Stomach (tissue), 9 donors: Measurements from ENCODE around the gene TRIM38. TPM values are rescaled to one million over a fixed set of nuclear protein-coding genes. Genes with fewer than 3 reads are reported as not detected.
"Not testable (repeated sequence)": the region's sequence is repeated elsewhere in the genome, so short reads cannot be mapped to it uniquely, and the experiment has no call there.

Experiments
- DNase-seq, 2 donors: peaks; one replicate each; pipeline versions ENCODE4 v3.0.0 to v3.0.0-alpha.2; 2013 to 2019
- H3K27ac ChIP-seq, 5 donors: fragments of 200-600 bp in 4 of 5; sonication (generic) in 4 of 5; one replicate each; pipeline ENCODE4 v1.5.1; 2013 to 2019; ENCODE audit warnings: mild to moderate bottlenecking in 1 of 5, moderate library complexity in 1 of 5
- H3K27me3 ChIP-seq, 3 donors: fragments of 200-600 bp; sonication (generic); one replicate each; pipeline ENCODE4 v1.5.1; 2017 to 2019; ENCODE audit warnings: mixed run types in 1 of 3
- H3K36me3 ChIP-seq, 4 donors: fragments of 200-600 bp; sonication (generic); 1 replicate in 3 of 4; 2 replicates in 1 of 4; pipeline ENCODE4 v1.5.1; 2016 to 2019
- H3K4me1 ChIP-seq, 4 donors: fragments of 200-600 bp; sonication (generic); one replicate each; pipeline ENCODE4 v1.5.1; 2016 to 2019
- H3K4me3 ChIP-seq, 4 donors: fragments of 200-600 bp; sonication (generic) in 3 of 4; one replicate each; pipeline ENCODE4 v1.5.1; 2016 to 2019; ENCODE audit warnings: mild to moderate bottlenecking in 1 of 4
- H3K9me3 ChIP-seq, 4 donors: fragments of 200-600 bp; sonication (generic); one replicate each; pipeline ENCODE4 v1.5.1; 2016 to 2019
- EP300 ChIP-seq: sonication (generic); formaldehyde crosslinking; IDR thresholded peaks from one replicate; pipeline ENCODE4 v1.6.1; 2017; ENCODE audit warnings: antibody characterized with exemption
- POLR2A ChIP-seq, 4 donors: fragments of 450-650 bp; IDR thresholded peaks; one replicate each; pipeline ENCODE4 v1.6.1; 2016; ENCODE audit warnings: antibody characterized with exemption in 4 of 4, control low read depth in 2 of 4, mild to moderate bottlenecking in 1 of 4, moderate library complexity in 1 of 4
- POLR2AphosphoS5 ChIP-seq, 3 donors: sonication (generic); formaldehyde crosslinking; IDR thresholded peaks; one replicate each; pipeline ENCODE4 v1.6.1; 2016; ENCODE audit warnings: antibody characterized with exemption in 3 of 3
- WGBS, 5 donors: extraction: QIAGEN DNeasy Blood & Tissue Kit in 3 of 5; methylation state at CpG; one replicate each; pipeline versions ENCODE4 v1.1.5 to v1.1.7; 2013 to 2018; 5-methylcytosine and 5-hydroxymethylcytosine counted together
- intact Hi-C: fragments of 100-400 bp; cut with DNase I; formaldehyde crosslinking; loops from one replicate; pipeline ENCODE4 v1.15.1; 2023; ENCODE audit warnings: low total_unique reads
- polyA plus RNA-seq, 3 donors: library from polyadenylated mRNA; stranded (reverse); fragments of 200-250 nt; gene quantifications; one replicate each; pipeline ENCODE4 v1.2.3, GENCODE V29; 2013
- total RNA-seq, 5 donors: library from RNA; depleted of rRNA; stranded (reverse); fragments of >200 nt; gene quantifications; one replicate each; pipeline versions ENCODE4 v1.1.0 to v1.2.3, GENCODE V29; 2014 to 2016
- TF ChIP-seq, protein P1 (sequence below), 7 experiments: fragments of 450-650 bp in 4 of 7; fragments of 200-600 bp in 3 of 7; sonication (generic) in 3 of 7; IDR thresholded peaks; one replicate each; pipeline ENCODE4 v1.5.1; 2016 to 2019; ENCODE audit warnings: antibody characterized with exemption in 7 of 7, control low read depth in 2 of 7, mild to moderate bottlenecking in 1 of 7
- donor health status: healthy with polysubstance abuse.
- donor health status: Bipolar disorder and iron deficiency.
- donor health status: healthy.

The TRIM38 gene
- total and polyA plus RNA-seq, 8 donors = 3.7 to 11.3 (median 6.0) TPM

DNA sequence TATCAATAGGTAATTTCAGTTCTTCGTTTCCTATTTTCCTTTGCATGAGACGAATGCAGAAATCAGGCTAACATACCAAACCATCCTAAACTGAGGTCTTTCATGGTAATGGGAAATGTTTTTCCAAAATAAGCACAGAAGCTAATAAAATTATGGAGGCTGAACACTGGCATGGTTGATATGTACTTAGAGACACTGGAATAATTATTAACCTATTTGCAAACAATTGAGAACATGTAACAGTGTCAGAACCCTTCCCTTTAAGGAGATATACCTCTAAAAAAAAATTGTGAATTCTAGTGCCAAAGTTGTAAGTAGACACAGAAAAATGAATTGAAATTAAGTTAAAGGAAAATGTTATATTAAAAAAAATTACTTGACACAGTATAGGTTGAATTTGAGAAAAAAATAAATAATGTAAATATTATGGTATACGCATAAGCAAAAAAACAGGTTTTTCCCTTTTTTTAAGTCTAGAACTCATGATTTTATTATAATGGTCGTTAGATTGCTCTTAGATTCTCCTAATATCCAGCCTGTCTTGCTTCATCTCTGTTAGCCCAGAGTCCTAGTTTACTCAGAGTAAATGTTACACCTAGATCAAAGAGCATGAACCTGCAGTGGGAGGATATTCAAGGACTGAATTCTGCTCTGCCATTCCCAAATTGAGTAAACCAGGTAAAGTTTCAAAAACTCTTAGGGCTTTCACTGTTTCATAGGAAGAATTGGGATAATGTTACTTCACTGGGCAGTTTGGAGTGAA is 33.9 kb upstream of the TRIM38 start:
- Histone ChIP-seq H3K4me3 (no peak overlapping the region), H3K9me3 (no peaks in the 10 kb centered on the region), H3K36me3 (no peaks in the 10 kb centered on the region), H3K27me3 (no peaks in the 10 kb centered on the region), H3K4me1 (peaks cover 0 to 13% (median 0%) of the 10 kb centered on the region in 4 donors), H3K27ac (no peak overlapping the region)
- WGBS, 5 donors = 76 to 81% (median 79%) methylated on average over 4 of the region's 4 CpGs
- no peak for DNase-seq
- TF ChIP-seq EP300 = no peak
- intact Hi-C loops = no loop called here

DNA sequence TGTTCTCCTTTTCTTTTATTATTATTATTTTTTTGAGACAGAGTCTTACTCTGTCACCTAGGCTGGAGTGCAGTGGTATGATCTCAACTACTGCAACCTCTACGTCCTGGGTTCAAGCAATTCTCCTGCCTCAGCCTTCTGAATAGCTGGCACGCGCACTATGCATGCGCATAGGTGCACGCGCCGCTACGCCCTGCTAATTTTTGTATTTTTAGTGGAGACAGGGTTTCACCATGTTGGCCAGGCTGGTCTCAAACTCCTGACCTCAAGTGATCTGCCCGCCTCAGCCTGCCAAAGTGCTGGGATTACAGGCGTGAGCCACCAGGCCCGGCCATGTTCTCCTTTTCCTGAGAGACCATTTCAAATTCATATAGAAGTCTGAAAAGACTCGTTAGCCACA is 32.8 kb upstream of the TRIM38 start:
- DNase-seq, H3K27me3 ChIP-seq, H3K4me3 ChIP-seq, intact Hi-C loops, H3K36me3 ChIP-seq, H3K9me3 ChIP-seq, H3K27ac ChIP-seq: not testable (repeated sequence)
- H3K4me1 ChIP-seq = peaks cover 0 to 13% (median 0%) of the 10 kb centered on the region in 4 donors
- WGBS, 5 donors = 89 to 98% (median 94%) methylated on average over 12 of the region's 12 CpGs

DNA sequence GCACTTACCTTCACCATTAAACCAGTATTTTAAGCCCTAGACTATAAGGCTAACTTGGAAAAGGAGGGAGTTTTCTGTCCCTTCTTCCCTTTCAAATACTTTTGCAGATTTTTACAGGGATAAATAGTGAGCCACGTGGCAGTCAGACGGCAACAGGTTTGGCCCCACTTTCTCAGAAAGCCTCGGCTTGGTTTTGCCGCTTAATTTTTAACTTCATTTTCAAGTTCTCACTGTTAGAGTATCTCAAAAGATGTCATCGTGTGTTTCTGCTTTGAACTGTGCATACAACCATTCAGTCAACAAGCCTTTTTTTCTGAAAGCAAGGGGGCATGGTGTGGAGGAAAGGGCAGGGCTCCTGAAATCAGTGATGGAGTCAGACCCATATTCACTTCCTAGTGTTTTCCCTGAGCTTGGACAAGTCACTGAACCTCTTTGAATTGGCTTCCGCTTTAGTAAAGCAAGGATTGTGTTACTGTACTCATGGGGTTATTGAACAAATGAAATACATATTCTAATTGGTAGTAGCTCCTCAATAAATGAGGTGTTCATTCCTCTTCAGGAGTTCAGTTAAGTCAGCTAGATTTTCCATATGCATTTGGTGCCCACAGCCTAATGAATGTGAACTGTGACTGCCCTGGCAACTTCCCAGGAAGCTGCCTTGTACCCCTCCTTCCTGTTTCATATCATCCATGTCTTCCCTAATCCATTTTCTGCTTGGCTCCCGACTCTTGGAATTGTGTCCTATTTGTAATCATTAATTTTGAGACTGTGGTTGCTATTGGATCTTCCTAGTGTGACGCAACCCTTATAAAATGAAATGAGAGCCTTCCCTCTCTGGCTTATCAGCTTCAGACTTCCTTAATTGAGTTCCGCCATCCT is 31.8 kb upstream of the TRIM38 start, which contains the start of gene SLC17A2:
Gene SLC17A2 (minus strand): TSS at position 160 of the 879 bp plus-strand sequence. CDS start 4,895 bp downstream, outside the sequence.
- Histone ChIP-seq H3K27ac (no peak within 1 kb of the TSS), H3K4me1 (peaks cover 0 to 13% (median 0%) of the 10 kb centered on the region in 4 donors), H3K9me3 (no peaks in the 10 kb centered on the region), H3K4me3 (no peak within 1 kb of the TSS), H3K27me3 (no peaks in the 10 kb centered on the region), H3K36me3 (no peaks in the 10 kb centered on the region)
- WGBS, 5 donors = 80 to 91% (median 85%) methylated on average over 9 of the region's 9 CpGs
- TF ChIP-seq EP300 = no peak
- TF ChIP-seq POLR2A (IDR thresholded peaks at IDR 0.05) = no peak
- TF ChIP-seq, protein P1, sequence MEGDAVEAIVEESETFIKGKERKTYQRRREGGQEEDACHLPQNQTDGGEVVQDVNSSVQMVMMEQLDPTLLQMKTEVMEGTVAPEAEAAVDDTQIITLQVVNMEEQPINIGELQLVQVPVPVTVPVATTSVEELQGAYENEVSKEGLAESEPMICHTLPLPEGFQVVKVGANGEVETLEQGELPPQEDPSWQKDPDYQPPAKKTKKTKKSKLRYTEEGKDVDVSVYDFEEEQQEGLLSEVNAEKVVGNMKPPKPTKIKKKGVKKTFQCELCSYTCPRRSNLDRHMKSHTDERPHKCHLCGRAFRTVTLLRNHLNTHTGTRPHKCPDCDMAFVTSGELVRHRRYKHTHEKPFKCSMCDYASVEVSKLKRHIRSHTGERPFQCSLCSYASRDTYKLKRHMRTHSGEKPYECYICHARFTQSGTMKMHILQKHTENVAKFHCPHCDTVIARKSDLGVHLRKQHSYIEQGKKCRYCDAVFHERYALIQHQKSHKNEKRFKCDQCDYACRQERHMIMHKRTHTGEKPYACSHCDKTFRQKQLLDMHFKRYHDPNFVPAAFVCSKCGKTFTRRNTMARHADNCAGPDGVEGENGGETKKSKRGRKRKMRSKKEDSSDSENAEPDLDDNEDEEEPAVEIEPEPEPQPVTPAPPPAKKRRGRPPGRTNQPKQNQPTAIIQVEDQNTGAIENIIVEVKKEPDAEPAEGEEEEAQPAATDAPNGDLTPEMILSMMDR (IDR thresholded peaks at IDR 0.05) = no peak
- TF ChIP-seq POLR2AphosphoS5 (IDR thresholded peaks at IDR 0.05) = no peak
- no peak for DNase-seq
- intact Hi-C loops = no loop called here

DNA sequence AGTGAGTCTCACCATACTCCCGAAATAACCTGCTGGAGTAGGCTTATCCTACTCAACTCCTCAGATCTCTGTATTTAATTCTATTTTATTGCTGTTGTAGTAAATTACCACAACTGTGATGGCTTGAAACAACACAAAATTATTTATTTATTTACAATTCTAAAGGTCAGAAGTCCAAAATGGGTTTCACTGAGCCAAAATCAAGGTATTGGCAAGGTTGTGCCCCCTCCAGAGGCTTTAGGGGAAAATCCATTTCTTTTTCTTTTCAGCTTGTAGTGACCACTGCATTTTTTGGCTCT is 31.2 kb upstream of the TRIM38 start:
- peaks cover 0 to 13% (median 0%) of the 10 kb centered on the region in 4 donors for H3K4me1 ChIP-seq
- no peaks in the 10 kb centered on the region for H3K9me3 ChIP-seq
- no peaks in the 10 kb centered on the region for H3K36me3 ChIP-seq
- intact Hi-C loops = no loop called here
- no peaks in the 10 kb centered on the region for H3K27me3 ChIP-seq
- no peak overlapping the region for H3K27ac ChIP-seq
- TF ChIP-seq EP300 (no peak), POLR2AphosphoS5 (IDR thresholded peaks at IDR 0.05) (no peak)
- TF ChIP-seq, protein P1 (IDR thresholded peaks at IDR 0.05) = no peak
- no peak for DNase-seq
- no peak overlapping the region for H3K4me3 ChIP-seq
- 60 to 88% (median 76%) methylated on average over 1 of the region's 1 CpG for WGBS, 5 donors

DNA sequence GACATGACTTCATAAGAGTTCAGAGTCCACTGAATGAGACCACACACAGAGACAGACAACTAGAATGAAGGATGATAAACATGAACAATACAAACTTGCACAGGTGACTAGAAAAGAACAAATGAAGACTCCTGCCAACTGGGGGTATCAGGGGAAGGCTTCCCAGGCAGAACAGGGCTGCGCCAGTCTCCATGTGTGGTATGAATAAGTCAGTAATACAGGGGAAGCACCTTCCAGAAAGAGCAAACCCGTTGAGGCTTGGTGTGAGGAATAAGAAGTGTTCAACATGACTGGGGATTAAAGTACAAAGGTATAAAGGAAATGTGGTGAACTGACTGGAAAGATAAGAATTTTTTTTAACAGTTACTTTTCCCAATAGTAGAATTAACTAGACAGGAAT is 28.4 kb upstream of the TRIM38 start:
- TF ChIP-seq POLR2A (IDR thresholded peaks at IDR 0.05) (no peak), POLR2AphosphoS5 (IDR thresholded peaks at IDR 0.05) (no peak), EP300 (no peak)
- TF ChIP-seq, protein P1 (IDR thresholded peaks at IDR 0.05) = no peak
- no peaks in the 10 kb centered on the region for H3K36me3 ChIP-seq
- WGBS, 5 donors = 53 to 73% (median 60%) methylated on average over 2 of the region's 2 CpGs
- no peak overlapping the region for H3K4me3 ChIP-seq
- DNase-seq = no peak
- no peaks in the 10 kb centered on the region for H3K9me3 ChIP-seq
- H3K4me1 ChIP-seq = no peaks in the 10 kb centered on the region
- no peaks in the 10 kb centered on the region for H3K27me3 ChIP-seq
- intact Hi-C loops = no loop called here
- no peak overlapping the region for H3K27ac ChIP-seq
